GM21381 (cell line): ENCODE results near the gene COL4A4.

Experiments used
- ATAC-seq: cut with Tn5 transposase; IDR thresholded peaks from one replicate; pipeline ENCODE4 v1.9.1; 2021; ENCODE audit warnings: mild to moderate bottlenecking, moderate library complexity; ENCODE audit not compliant: unreplicated experiment

COL4A4 gene

DNA sequence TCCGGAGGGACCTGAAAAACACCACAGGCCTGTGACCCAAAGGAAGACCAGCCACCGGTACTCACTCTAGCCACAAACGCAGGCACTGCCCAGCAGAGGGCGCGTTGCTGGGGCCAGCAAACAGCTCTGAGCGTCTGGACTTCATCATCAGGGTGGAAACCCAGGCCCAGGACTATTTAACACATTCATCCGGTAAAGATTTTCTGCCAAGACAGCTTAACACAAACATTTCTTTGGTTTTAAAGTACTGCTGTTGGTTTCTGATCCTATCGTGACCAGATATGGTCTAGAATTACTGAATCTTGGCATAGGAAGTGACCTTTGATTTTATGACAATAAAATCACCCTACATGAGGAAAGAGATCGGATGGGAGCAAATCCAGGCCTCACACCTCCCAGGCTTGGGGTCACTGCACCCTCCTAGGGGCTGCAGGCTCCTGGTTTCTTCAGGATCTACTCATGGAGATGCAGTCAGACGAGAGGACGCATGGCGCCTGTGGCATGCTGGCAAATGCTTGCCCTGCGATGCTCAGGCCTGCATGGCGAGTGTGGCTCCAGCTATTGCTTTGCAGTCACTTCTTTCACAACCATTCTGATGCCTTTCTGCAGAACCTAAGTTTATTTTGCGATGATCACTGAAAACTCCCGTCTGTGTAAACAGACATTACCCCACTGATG is 130.4 kb downstream of the COL4A4 start:
- ATAC-seq: no peak

DNA sequence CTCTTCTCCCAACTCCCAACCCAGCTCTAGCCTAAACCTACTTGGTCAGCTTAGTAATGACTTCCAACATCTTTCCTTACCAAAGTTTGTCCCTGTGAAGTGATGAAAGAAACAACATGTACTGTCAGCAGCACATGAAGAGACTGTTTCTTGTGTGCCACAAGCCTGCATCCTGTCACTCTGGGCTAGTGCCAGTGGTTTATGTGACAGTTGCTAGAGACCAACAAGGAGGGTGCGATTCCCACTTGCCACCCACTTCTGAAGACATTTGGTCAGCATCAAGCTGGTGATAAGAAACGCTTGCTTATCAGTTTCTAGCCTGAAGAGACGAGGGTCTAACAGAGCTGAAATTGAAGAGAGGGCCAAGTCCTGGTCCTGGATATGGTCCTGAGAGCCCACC is 132.6 kb downstream of the COL4A4 start:
- ATAC-seq: no peak

DNA sequence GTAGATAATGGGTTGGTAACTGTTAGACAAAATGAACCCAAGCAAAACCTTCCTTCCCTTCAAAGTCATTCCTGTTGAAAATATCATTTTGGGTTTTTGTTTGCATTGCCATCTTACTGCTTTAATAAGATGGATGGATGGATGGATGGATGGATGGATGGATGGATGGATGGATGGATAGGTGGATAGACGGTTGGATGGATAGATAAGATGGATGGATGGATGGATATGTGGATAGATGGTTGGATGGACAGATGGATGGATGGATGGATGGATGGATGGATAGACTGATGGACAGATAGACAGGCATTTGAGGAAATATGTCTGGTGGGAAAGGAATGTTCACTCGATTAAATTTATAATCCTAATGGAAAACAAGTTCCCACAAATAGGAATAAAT is 133.2 kb downstream of the COL4A4 start:
- ATAC-seq: no peak

- no peak for ATAC-seq
Observed at GRCh38 chr2:227029426-227030105, 134.4 kb downstream of the COL4A4 start.

- no peak for ATAC-seq
Observed at GRCh38 chr2:227025510-227025909, 138.5 kb downstream of the COL4A4 start.

DNA sequence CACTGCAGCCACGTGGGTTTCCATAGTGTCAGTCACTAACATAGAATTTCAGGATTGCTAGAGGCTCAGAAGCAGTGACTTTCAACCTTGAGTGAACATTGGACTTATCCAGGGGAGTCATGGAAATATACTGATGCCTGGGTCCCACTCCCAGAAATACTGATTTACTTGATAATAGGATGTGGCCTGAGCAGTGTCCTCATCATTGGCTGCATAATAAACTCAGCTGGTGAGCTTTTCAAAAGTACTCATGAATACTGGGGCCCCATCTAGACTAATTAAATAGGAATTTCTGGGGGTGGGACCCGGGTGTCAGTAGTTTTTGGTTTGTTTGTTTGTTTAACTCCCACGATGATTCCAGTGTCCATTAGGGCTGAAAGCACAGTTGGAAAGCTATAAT is 141.4 kb downstream of the COL4A4 start:
- no peak for ATAC-seq

- no peak for ATAC-seq
Observed at GRCh38 chr2:227020416-227020815, 143.6 kb downstream of the COL4A4 start.

DNA sequence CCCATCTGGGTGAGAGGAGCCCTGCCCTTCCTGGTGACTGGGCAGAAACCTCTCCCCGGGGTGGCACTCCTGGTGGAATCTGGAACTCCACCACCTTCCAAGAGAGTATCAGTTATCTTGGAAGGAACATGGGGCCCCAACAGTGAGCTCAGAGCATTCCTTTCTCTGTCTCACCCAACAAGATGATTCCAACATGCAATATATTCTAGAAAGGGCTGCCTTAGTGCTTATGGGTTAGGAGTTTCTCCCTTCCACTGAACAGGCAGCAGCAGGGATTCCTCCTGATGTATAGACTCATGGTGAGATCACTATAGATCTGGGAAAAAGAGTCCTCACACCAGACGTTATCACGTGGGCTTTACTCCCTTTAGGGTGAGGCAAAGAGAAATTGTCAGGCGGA is 147.1 kb downstream of the COL4A4 start:
- no peak for ATAC-seq

DNA sequence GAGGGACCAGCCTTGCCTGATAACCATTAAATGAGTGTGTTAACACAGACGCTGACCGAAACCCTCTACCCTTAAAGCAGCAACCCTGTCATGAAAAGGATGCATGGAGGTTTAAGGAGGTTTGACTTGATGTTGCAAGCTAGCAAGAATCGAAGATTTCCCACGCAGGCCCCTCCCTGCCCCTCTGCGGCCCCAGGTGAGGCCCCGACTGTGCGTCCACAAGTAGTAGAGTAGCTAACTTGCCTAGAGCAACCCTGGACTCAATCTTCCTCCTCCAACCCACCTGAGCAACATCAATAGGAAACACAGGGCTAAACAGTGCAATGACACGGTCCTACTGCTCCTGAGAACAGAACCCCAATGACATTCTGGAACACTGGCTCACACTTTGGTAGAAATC is 150.1 kb downstream of the COL4A4 start:
- ATAC-seq: no peak

DNA sequence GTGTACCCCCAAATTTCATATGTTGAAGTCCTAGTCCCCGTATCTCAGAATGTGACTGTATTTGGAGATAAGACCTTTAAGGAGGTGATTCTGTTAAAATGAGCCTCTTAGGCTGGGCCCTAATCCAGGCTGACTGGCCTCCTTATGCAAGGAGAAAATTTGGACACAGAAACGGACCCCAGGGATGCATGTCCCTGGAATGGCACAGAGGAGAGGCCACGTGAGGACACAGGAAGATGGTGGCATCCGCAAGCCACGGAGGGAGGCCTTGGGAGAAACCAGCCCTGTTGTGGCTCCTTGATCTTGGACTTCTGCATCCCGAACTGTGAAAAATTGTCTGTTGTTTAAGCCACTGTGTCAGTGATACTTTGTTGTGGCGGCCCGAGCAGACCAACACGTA is 150.7 kb downstream of the COL4A4 start:
- ATAC-seq: no peak

DNA sequence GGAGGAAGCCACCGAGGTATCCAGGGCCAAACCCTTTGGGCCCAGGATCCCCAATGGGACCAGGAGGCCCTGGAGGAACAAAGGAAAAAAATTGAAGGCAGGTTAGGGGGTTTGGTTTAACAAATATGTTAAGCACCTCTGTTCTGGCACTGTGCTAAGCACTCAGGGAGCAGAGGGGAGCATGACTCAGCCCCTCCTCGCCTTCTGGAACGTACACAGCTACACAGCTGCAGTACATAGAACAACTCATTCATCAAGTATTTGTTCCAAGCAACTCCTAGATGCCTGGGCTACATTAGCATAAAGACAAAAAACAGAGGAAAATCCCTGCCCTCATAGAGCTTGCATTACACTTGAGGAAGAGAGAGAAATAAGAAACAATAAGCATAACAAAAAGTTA is 153.6 kb downstream of the COL4A4 start:
- no peak for ATAC-seq

DNA sequence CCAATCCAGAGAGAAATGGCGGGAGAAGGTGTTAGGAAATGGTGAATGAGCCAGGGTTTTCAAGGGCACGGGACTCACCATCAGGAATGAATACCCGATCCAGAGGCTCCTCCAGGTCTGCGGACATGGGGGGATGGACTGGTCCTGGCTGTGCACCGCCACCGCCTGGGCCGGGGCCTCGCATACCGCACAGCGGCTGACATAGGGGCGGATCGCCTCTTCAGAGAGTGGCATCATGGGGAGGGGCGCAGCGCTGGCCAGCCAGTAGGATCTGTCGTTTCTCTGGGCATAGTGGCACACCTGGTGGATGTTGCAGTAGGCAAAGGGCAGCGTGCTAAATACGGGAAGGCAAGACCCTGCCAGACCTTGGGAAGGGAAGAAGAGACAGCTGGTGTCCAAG is 156.1 kb downstream of the COL4A4 start:
- no peak for ATAC-seq

DNA sequence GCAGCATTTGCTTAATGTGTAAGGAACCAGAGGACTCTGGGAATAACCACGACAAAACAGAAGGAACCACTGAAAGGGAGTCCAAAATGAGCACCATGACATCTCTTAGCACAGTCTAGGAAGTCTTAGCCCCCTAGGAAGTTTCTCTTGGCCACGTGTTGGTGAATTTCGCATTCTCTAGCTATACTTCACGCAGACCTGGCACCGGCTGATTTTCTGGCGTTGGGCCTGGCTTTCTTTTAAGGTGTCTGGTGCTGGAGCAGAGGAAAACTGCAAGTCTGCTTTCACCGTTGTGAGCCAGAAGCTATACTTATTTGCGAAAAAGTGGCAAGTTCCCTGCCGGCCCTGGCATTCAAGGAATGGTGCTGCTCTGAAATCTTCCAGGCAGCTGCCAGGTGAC is 156.9 kb downstream of the COL4A4 start:
- no peak for ATAC-seq

GRCh38 chr2:227006189-227006897 is 157.7 kb downstream of the COL4A4 start:
- ATAC-seq: no peak

GRCh38 chr2:227004482-227004881 is 159.5 kb downstream of the COL4A4 start:
- ATAC-seq: no peak

DNA sequence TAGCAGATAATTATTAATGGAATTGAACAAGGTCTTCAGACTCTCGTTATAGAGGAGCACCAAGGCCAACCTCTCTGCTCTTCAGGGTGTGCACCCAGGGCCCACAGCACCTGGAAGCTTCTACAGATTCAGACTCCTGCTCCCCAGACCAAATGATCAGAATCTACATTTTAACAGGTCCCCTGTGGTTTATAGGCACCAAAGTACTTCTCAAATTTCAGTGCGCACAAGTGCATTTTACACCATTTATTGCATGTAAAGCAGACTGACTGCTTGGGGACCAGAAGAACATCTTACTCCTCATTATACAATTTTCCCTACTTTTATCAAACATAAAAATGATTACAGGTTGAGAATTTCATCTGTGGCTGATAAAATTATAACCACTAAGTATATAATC is 163.9 kb downstream of the COL4A4 start:
- no peak for ATAC-seq

DNA sequence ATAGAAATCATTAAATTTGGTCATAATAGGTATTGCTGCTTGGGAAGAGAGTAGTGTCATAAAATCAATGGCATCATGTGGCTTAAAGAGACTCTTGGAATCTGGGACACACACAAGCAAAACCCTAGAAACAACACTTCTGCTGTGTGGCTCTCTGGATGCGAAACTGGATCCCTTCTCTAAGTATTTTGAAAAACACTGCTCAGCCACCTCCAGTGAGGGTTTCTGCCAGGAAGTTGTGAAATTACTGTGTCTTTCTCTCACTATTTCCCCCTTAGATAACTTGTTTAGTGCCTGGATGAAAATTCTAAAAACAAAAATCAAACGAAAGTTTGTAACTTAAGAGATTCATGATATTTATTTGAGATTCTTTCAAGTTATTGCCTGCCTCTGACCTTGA is 164.3 kb downstream of the COL4A4 start:
- ATAC-seq: no peak

DNA sequence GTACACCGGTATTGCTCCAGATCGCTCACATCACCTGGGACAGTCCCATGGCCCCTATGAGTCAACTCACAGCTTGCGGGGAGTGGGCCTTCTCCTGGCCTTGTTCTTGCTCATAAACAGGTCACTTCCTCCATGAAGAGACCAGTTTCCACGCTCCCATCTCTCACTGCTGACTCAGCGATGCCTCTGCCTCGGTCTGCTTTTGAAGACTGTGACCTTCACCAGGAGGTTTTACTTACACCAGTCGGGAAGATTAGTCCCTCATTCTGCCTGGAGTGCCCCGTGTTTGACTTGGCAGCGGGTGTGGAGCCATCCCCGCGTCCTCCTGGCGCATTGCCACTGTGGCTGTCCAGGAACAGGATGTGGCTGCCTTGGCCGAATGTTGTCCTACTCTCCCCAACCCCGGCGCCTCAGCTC is 168.4 kb downstream of the COL4A4 start:
- no peak for ATAC-seq

DNA sequence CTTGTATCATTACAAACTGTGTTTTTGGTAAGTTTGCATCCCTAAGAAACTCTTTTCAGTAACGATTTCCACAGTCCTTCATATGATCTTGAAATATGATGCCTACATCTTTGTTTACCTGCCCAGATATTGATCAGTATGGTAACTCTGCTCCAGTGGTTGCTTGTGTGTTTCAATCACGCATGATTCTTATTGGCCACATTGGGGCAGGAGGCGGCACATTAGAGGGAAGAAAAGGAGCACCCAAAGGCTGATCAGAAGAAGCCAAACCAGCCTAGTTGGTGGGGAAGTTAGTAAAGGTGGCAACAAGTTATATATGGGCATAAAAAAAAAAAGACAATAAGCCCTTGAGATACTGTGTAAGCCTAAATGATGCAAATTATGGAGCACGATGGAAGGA is 169.2 kb downstream of the COL4A4 start:
- no peak for ATAC-seq

DNA sequence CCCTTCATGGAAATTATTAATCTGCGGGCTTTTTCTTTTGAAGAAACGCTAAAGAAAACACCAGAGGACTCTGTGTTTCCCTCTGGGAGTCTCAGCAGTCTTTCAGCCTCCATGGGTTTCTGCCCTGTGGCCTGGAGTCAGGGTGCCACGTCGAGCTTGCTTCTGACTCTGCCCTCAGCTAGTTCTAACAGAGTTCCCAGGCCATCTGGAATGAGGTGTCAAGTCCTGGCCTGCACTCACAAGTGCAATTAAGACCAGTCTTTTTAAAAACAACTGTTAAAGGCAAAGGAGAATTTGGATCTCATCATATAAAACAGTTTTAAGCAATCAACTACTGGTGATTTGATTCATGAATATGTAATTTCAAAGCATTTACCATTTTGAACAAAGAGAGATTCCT is 170.8 kb downstream of the COL4A4 start:
- no peak for ATAC-seq

DNA sequence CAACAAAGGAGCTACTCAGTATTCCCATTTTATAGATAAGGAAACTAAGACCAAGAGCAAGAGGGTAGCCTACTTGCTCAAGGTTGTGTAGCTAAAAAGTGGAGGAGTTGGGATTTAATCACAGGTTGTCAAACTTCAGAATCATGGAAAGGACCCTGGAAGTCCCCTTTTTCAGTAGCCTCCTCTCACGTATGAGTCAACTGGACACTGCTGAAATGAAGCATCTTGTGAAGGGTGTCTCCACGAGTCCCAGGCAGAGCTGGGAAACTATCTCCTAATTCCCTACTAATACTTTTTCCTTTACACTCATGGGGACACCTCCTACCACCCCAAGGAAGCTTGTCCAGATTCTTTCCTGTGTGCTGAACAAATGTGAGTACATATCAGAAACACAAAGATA is 172.3 kb downstream of the COL4A4 start:
- no peak for ATAC-seq

GRCh38 chr2:226985583-226985946 is 178.4 kb downstream of the COL4A4 start:
- no peak for ATAC-seq
